ENCODE measurements around the gene APOBEC3C. TPM values are rescaled to one million over a fixed set of nuclear protein-coding genes. Genes with fewer than 3 reads are reported as not detected.

The APOBEC3C gene
- total and polyA plus RNA-seq, 2 of the 4 experiments (the other 2 are of a cell fraction): 6.6 to 32.0 TPM

GRCh38 chr22:38984224-38984623, 29.8 kb upstream of the APOBEC3C start:
- Histone ChIP-seq H4K91ac (ENCODE audit: insufficient read depth, low read depth, low read length) (no peak overlapping the region), H2BK20ac (ENCODE audit: low read depth, low read length) (no peak overlapping the region), H2BK15ac (ENCODE audit: low read depth, low read length) (no peak overlapping the region), H2BK120ac (ENCODE audit: low read depth, low read length) (no peak overlapping the region), H3K14ac (replicated peaks; ENCODE audit: low read depth, low read length) (no peak overlapping the region), H2AFZ (replicated peaks; ENCODE audit: low read length, poor library complexity) (no peak overlapping the region), H4K8ac (ENCODE audit: low read depth in 2 of 2, low read length in 2 of 2) (no peak overlapping the region), H4K20me1 (ENCODE audit: insufficient read depth, low read length) (no peaks in the 10 kb centered on the region), H3K4me2 (ENCODE audit: low read depth, low read length) (no peak overlapping the region), H3K23ac (ENCODE audit: low read depth, low read length) (no peak overlapping the region), H3K9ac (ENCODE audit: low read depth, low read length) (no peak overlapping the region), H3K9me1 (ENCODE audit: insufficient read depth, low read length) (no peaks in the 10 kb centered on the region), H3K56ac (ENCODE audit: extremely low read depth, insufficient read depth, low read length) (no peak overlapping the region), H3K4me3 (ENCODE audit: insufficient read depth, low read depth, low read length) (no peak overlapping the region), H3K36me3 (ENCODE audit: control insufficient read depth, insufficient read depth, low read length) (no peaks in the 10 kb centered on the region; the same call in 1 of the 2 replicates), H3K18ac (ENCODE audit: low read depth, low read length) (no peak overlapping the region), H3K27ac (ENCODE audit: insufficient read depth, low read length) (no peak overlapping the region), H3K4ac (ENCODE audit: low read depth, low read length) (no peak overlapping the region), H3K4me1 (ENCODE audit: control insufficient read depth, insufficient read depth, low read length) (peaks cover 8% of the 10 kb centered on the region), H2AK9ac (replicated peaks; ENCODE audit: low read depth, low read length, poor library complexity) (no peak overlapping the region), H3K9me3 (ENCODE audit: control insufficient read depth, insufficient read depth, low read length) (no peaks in the 10 kb centered on the region; the same call in 1 of the 2 replicates), H2BK5ac (ENCODE audit: low read depth, low read length, poor library complexity, severe bottlenecking) (no peak overlapping the region), H3K27me3 (ENCODE audit: control insufficient read depth, insufficient read depth, low read length) (no peaks in the 10 kb centered on the region), H4K5ac (ENCODE audit: low read depth, low read length) (no peak overlapping the region), H2AK5ac (ENCODE audit: low read depth, low read length) (no peak overlapping the region), H3K79me1 (ENCODE audit: low read depth in 1 of 2, low read length in 2 of 2) (peaks cover 4 to 10% of the 10 kb centered on the region in 2 experiments; a peak in 2 of 4 replicates)
- no peak for TF ChIP-seq RCOR1 (IDR thresholded peaks at IDR 0.05; ENCODE audit: insufficient replicate concordance, low read length)
- no peak for TF ChIP-seq ELK1 (IDR thresholded peaks at IDR 0.05; ENCODE audit: borderline replicate concordance, low read depth, low read length)
- TF ChIP-seq MAZ (IDR thresholded peaks at IDR 0.05; ENCODE audit: borderline replicate concordance, low read depth, low read length): no peak
- no peak for TF ChIP-seq MXI1 (IDR thresholded peaks at IDR 0.05; ENCODE audit: borderline replicate concordance, low read depth, low read length)
- no peak for TF ChIP-seq BHLHE40 (IDR thresholded peaks at IDR 0.05; ENCODE audit: low read depth, low read length)
- no peak for TF ChIP-seq USF2 (IDR thresholded peaks at IDR 0.05; ENCODE audit: low read depth, low read length)
- TF ChIP-seq CTCF (conservative IDR thresholded peaks at IDR 0.05; ENCODE audit: low read depth, low read length): no peak
- no peak for TF ChIP-seq SMC3 (IDR thresholded peaks at IDR 0.05; ENCODE audit: low read depth, low read length)
- DNase-seq: no peak
- no peak for ATAC-seq (ENCODE audit: low read depth)
- no TSS peak for BruUV-seq (replicated peaks)
- in situ Hi-C loops (cut with MboI; ENCODE audit: low sequenced_read_pairs) (no loop called here), dilution Hi-C loops (cut with HindIII; ENCODE audit: low sequenced_read_pairs, unreplicated experiment) (no loop called here), intact Hi-C loops (cut with micrococcal nuclease) (loop anchor here (5.0 kb wide), 1 partner anchor 112 kb away; the partner anchor contains the start of gene CBX6)
- POLR2A ChIA-PET (ENCODE audit: unreplicated experiment): no interaction called here
- WGBS, 2 experiments (ENCODE audit: extremely low coverage in 2 of 2, insufficient read length in 1 of 2): no CpG with 5 or more reads among the region's 2 CpGs
- CTCF ChIA-PET: no interaction called here
